ENCODE results near the gene RGS6. TPM values are rescaled to one million over a fixed set of nuclear protein-coding genes. Genes with fewer than 3 reads are reported as not detected.
"Not testable (repeated sequence)": the region's sequence is repeated elsewhere in the genome, so short reads cannot be mapped to it uniquely, and the experiment has no call there.

RGS6 gene
- total RNA-seq, 2 experiments from 2014 or later = 0.39 to 0.57 TPM

DNA sequence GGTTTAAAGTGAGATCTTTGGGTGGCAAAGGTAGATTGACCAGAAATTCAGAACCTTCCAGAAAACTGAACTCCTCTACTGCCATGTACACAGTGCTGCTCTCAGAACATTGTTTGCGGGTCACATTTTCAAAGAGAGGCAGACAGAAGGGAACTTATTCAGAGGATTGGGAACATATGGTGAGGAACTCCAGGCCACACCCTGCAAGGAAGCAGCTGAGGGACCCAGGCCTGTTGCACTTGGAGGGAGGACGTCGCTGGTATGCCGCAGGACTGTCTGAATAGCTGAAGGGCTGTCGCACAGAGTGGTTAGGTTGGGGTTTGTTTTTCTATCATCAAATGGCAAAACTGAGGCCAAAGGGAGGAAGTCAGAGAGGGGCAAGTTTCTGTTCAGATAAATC is 520.5 kb downstream of the RGS6 start:
- Mint-ChIP-seq H3K36me3 (ENCODE audit: low read depth) (no peaks in the 10 kb centered on the region), H3K4me3 (no peak overlapping the region), H3K9me3 (ENCODE audit: low read depth) (no peaks in the 10 kb centered on the region), H3K27me3 (no peaks in the 10 kb centered on the region), H3K27ac (peak overlapping the region; percentile 39), H3K4me1 (peaks cover 25% of the 10 kb centered on the region)
- POLR2A ChIA-PET = no interaction called here
- DNase-seq = no peak
- ATAC-seq = no peak
- intact Hi-C loops (cut with DNase I, micrococcal nuclease) = no loop called here
- CTCF ChIA-PET = no interaction called here

DNA sequence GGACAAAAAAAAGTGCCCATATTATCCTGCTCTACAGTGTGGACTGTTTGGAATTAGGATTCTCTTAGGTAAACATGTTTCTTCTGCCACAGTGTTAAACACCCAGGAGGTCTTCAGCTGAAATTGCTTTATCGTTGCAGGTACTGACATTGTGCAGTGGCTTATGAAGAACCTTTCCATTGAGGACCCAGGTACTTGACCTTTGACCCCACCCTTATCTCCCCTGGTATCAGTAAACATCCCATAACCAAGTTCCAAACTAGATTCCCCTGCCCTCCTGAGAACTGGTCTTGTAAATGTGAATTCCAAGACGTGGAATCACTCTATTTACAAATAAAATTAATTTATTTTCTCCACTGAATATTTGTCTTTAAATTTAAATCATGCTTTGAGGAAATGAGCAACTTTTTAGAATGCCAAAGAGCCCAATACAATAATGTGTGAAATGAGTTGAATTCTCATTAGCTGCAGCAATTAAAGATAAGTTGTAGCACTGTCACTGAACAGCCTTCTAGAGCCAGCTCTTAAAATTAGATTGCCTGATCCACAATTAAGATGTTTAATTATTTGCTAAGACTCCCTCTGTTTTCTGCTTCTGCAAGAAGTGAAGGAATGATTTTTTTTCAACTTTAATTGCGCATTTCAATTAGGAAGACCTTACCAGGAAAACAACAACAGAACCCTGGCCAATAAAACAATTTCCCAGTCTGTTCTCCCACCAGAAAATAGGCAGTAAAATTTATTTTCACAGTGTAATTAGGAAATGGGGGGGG is 522.3 kb downstream of the RGS6 start:
- ChIA-PET CTCF (interaction anchor here (0.7 to 1.3 kb wide), 2 partner anchors 23 to 678 kb away, joined by 3 read pairs; no protein-coding TSS in a partner anchor), POLR2A (interaction anchor here (1.0 kb wide), 1 partner anchor 22 kb away, joined by 3 read pairs; no protein-coding TSS in a partner anchor)
- intact Hi-C loops (cut with DNase I, micrococcal nuclease) = no loop called here
- peaks cover 25% of the 10 kb centered on the region for H3K4me1 Mint-ChIP-seq
- no peaks in the 10 kb centered on the region for H3K36me3 Mint-ChIP-seq (ENCODE audit: low read depth)
- H3K9me3 Mint-ChIP-seq (ENCODE audit: low read depth) = no peaks in the 10 kb centered on the region
- H3K27me3 Mint-ChIP-seq = no peaks in the 10 kb centered on the region
- DNase-seq = no peak
- no peak for ATAC-seq
- no peak overlapping the region for H3K27ac Mint-ChIP-seq
- H3K4me3 Mint-ChIP-seq = no peak overlapping the region

DNA sequence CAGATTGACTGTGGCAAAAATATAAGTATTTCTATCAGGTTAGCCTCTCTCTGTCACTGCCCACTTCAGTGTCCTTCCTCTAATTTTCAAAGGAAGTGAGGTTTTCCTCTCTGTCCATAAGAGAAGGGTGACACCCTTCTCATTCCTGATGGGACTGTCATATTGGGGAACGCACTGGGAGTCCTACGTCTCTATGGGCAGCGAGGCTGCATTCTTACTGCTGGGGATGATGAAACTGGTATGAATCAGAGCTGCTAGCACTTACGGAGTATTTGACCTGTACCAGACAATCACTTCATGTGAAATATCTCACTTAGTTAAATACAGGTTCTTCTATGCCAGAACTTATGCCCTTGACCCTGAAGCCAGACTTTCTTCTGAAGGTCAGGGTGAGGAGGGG is 525.4 kb downstream of the RGS6 start:
- Mint-ChIP-seq H3K27ac (no peak overlapping the region), H3K9me3 (ENCODE audit: low read depth) (no peaks in the 10 kb centered on the region), H3K36me3 (ENCODE audit: low read depth) (no peaks in the 10 kb centered on the region), H3K4me1 (peaks cover 4% of the 10 kb centered on the region), H3K4me3 (no peak overlapping the region), H3K27me3 (no peaks in the 10 kb centered on the region)
- no peak for DNase-seq
- intact Hi-C loops (cut with DNase I, micrococcal nuclease) = no loop called here
- POLR2A ChIA-PET = interaction anchor here (0.7 kb wide), 1 partner anchor 481 kb away, joined by 9 read pairs; no protein-coding TSS in a partner anchor
- CTCF ChIA-PET = interaction anchor here (0.9 kb wide), 1 partner anchor 10 kb away, joined by 4 read pairs; no protein-coding TSS in a partner anchor
- no peak for ATAC-seq

DNA sequence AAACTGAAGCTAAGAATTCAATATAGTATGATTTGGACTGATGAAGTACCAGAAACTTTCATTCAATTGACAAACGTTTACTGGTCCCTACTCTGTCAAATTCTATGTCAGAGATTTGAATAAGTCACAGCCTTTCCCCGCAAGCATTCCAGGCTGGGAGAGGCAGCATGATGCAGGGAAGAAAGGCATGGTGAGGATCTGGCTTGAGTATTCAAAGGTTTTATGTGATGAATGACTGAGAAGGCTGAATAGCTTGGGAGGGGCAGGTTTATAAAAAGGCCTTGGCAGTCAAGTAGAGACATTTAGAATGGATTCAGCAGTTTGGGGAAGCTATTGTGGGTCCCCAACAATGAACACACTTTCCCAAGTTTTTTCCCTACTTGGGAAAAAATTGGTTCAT is 529.8 kb downstream of the RGS6 start:
- Mint-ChIP-seq H3K36me3 (ENCODE audit: low read depth) (no peaks in the 10 kb centered on the region), H3K27ac (no peak overlapping the region), H3K4me3 (no peak overlapping the region), H3K4me1 (no peaks in the 10 kb centered on the region), H3K9me3 (ENCODE audit: low read depth) (peaks cover 8% of the 10 kb centered on the region), H3K27me3 (no peaks in the 10 kb centered on the region)
- ChIA-PET CTCF (no interaction called here), POLR2A (no interaction called here)
- no peak for ATAC-seq
- intact Hi-C loops (cut with DNase I, micrococcal nuclease) = no loop called here
- no peak for DNase-seq

DNA sequence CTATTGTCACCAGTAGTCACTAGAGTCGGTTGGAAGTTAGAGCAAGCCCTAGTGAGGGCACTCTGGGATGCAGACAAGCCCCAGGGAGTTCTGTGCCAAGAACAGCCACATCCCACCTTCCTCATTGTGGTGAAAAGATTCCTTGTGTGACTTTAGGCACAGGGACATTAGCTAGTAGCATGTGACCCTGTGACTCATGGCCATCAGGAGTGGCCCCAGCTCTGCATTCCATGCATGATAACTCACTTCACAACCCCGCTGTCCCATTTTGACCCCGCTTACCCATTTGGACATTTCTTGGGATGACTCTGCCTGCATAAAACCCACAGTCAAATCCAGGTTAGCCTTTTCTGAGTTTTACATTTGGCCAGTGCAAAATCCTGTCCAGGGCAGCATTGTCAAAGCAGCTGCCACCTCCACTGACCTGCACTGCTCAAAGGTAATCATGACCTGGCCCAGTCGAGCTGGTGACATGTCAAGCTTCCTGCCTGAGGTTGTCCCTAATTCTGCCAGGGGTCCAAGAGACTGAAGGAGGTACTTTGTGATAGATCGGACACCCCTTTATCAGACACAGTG is 531.1 kb downstream of the RGS6 start:
- Mint-ChIP-seq H3K27me3 (no peaks in the 10 kb centered on the region), H3K9me3 (ENCODE audit: low read depth) (peaks cover 8% of the 10 kb centered on the region), H3K27ac (no peak overlapping the region), H3K36me3 (ENCODE audit: low read depth) (no peaks in the 10 kb centered on the region), H3K4me3 (no peak overlapping the region), H3K4me1 (no peaks in the 10 kb centered on the region)
- intact Hi-C loops (cut with DNase I, micrococcal nuclease) = no loop called here
- DNase-seq (no peak), ATAC-seq (no peak)
- CTCF ChIA-PET = no interaction called here
- POLR2A ChIA-PET = no interaction called here

DNA sequence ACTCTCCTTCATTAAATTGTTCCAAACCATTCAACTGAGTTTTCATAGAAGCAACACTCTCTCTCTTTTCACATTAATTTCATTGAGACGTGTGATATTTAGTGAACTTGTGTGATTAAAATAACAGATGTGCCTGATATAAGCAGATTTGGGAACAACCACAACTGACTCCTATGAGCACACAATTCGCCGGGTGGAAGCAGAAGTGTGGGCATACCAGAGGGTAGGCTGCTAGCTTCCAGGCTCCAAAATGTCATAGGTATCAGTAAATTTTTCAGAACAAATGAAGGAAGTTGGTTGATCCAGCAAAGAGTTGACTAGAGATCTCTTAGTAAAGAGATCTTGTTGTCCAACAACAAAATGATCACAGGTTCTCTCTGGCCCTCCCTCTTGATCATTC is 532.0 kb downstream of the RGS6 start:
- Mint-ChIP-seq H3K4me3 (no peak overlapping the region), H3K4me1 (no peaks in the 10 kb centered on the region), H3K27ac (no peak overlapping the region), H3K36me3 (ENCODE audit: low read depth) (no peaks in the 10 kb centered on the region), H3K27me3 (no peaks in the 10 kb centered on the region), H3K9me3 (ENCODE audit: low read depth) (peaks cover 8% of the 10 kb centered on the region)
- ATAC-seq (no peak), DNase-seq (no peak)
- ChIA-PET CTCF (no interaction called here), POLR2A (interaction anchor here (0.6 kb wide), 1 partner anchor 419 kb away, joined by 3 read pairs; no protein-coding TSS in a partner anchor)
- intact Hi-C loops (cut with DNase I, micrococcal nuclease) = no loop called here

DNA sequence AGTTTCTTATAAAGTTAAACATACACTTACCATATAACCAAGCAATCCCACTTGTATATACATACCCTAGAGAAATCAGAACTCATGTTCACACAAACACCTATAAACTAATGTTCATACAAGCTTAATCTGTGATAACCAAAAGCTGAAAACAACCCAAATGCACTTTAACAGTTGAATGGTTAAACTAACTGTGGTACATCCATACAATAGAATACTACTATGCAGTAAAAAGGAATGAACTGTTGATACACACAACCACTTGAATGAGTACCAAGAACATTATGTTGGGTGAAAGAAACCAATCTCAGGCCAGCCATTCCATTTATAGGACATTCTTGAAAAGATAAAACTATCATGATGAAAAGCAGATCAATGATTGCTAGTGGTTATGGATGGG is 534.1 kb downstream of the RGS6 start:
- intact Hi-C loops (cut with DNase I, micrococcal nuclease) = no loop called here
- Mint-ChIP-seq H3K4me3 (no peak overlapping the region), H3K27ac (no peak overlapping the region), H3K4me1 (no peaks in the 10 kb centered on the region), H3K9me3 (ENCODE audit: low read depth) (peaks cover 8% of the 10 kb centered on the region), H3K36me3 (ENCODE audit: low read depth) (no peaks in the 10 kb centered on the region), H3K27me3 (no peaks in the 10 kb centered on the region)
- ChIA-PET POLR2A (no interaction called here), CTCF (interaction anchor here (0.8 kb wide), 1 partner anchor 148 kb away, joined by 3 read pairs; no protein-coding TSS in a partner anchor)
- no peak for ATAC-seq
- DNase-seq = no peak

DNA sequence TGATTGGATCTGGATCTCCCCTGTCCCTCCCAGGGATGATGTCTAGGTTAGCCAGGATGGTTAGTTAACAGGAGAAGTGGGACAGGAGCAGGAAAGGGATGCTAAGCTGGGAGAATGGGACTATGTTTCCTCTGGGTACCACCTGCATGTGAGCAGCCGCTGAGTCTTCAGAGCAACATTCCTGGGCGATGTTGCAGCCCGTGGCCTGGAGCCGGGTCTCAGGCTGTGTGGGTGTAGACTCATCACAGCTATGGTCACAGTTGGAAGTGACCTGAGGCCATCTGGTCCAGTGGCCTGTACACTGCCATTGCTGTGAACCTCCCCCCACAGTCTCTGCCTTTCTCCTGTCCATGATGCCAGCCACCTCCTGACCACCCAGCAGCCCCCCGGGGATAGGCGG is 539.1 kb downstream of the RGS6 start:
- no peaks in the 10 kb centered on the region for H3K36me3 Mint-ChIP-seq (ENCODE audit: low read depth)
- no peak overlapping the region for H3K4me3 Mint-ChIP-seq
- POLR2A ChIA-PET = no interaction called here
- no peak for ATAC-seq
- CTCF ChIA-PET = no interaction called here
- H3K9me3 Mint-ChIP-seq (ENCODE audit: low read depth) = peaks cover 4% of the 10 kb centered on the region
- H3K27me3 Mint-ChIP-seq = no peaks in the 10 kb centered on the region
- H3K4me1 Mint-ChIP-seq = peaks cover 8% of the 10 kb centered on the region
- no peak overlapping the region for H3K27ac Mint-ChIP-seq
- intact Hi-C loops (cut with DNase I, micrococcal nuclease) = no loop called here
- no peak for DNase-seq

DNA sequence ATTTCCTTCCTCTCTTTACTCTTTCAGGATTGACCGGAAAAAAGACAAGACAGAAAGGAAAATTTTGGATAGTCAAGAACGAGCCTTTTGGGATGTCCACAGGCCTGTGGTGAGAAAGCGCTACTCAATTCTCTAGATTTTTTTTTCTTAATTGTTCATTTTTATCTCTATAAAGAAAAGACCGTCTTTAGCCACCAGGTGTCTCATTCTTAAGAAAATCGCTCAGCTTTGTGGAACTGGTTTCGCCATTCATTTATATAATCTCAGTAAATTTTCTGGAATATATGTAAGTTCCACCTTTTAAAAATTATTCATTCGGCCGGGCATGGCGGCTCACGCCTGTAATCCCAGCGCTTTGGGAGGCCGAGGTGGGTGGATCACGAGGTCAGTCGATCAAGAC is 540.6 kb downstream of the RGS6 start:
- Mint-ChIP-seq H3K9me3 (ENCODE audit: low read depth) (no peaks in the 10 kb centered on the region), H3K27ac (no peak overlapping the region), H3K4me1 (peaks cover 22% of the 10 kb centered on the region), H3K4me3 (no peak overlapping the region), H3K36me3 (ENCODE audit: low read depth) (no peaks in the 10 kb centered on the region), H3K27me3 (peaks cover 2% of the 10 kb centered on the region)
- no peak for ATAC-seq
- no peak for DNase-seq
- POLR2A ChIA-PET = no interaction called here
- CTCF ChIA-PET = no interaction called here
- intact Hi-C loops (cut with DNase I, micrococcal nuclease) = no loop called here

DNA sequence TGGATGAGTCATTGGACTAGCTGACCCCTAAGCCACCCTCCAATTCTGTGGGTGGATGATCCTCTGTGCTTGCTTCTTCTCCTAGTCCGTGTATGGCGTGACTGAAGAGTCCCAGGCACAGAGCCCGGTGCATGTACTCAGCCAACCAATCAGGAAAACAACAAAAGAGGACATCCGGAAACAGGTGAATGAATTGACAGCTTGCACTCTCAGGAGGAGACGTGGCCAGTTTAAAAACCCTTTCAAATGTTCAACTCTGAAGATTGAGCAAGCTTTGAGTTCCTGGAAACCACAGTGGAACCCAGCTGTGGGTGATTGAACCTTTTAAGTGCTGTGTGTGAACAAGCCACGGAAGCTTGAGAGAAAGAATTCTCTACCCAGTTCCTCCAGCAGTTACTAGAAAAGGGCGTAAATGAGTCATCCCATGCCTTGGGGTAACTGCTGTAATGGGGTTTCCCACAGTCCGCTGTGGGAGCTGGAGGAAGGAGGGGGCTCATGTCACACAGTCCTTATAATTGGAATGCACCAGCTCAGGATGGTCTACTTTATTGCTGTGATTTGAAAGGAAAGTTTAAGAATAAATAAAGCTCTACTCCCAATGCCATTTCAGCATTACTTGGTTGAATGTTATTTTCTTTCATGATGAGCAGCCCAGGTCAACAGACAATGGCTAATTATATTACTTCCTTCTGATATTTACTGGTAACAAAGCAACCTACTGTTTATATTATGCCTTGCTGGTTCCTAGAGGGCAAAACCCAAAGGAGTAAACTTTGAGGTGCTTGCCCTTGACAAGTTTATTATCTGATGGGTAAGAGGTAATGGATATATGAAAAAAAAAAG is 544.6 kb downstream of the RGS6 start:
- intact Hi-C loops (cut with DNase I, micrococcal nuclease) = loop anchor here (1.0 to 2.0 kb wide), 4 partner anchors 26 to 42 kb away; no protein-coding TSS in a partner anchor
- Mint-ChIP-seq H3K27me3 (peaks cover 14% of the 10 kb centered on the region), H3K36me3 (ENCODE audit: low read depth) (no peaks in the 10 kb centered on the region), H3K4me3 (peak overlapping the region; percentile 35), H3K27ac (peak overlapping the region; percentile 73), H3K4me1 (peaks cover 41% of the 10 kb centered on the region), H3K9me3 (ENCODE audit: low read depth) (no peaks in the 10 kb centered on the region)
- POLR2A ChIA-PET = interaction anchor here (0.7 to 1.0 kb wide), 4 partner anchors 21 to 883 kb away, joined by 3 to 7 read pairs (median 3); no protein-coding TSS in a partner anchor
- DNase-seq (peak; percentile 86), ATAC-seq (peak; percentile 93)
- CTCF ChIA-PET = interaction anchor here (0.8 to 2.1 kb wide), 9 partner anchors 11 to 428 kb away, joined by 3 to 12 read pairs (median 3); no protein-coding TSS in a partner anchor

DNA sequence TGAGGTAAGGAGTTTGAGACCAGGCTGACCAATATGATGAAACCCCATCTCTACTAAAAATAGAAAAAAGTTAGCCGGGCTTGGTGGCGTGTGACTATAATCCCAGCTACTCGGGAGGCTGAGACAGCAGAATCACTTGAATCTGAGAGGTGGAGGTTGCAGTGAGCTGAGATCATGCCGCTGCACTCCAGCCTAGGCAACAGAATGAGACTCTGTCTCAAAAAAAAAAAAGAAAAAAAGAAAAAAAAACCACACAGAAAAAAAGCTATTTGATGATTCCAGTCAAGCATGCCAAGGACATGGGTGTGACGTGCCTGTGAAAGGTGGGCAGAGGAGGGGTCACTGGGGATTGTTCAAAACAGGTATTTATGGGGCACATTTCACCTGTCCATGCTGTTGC is 545.3 kb downstream of the RGS6 start:
- peak; percentile 34 for DNase-seq
- not testable (repeated sequence) for H3K9me3 Mint-ChIP-seq (ENCODE audit: low read depth); ATAC-seq; H3K36me3 Mint-ChIP-seq (ENCODE audit: low read depth)
- POLR2A ChIA-PET = interaction anchor here (0.7 to 1.0 kb wide), 3 partner anchors 22 to 884 kb away, joined by 3 to 7 read pairs (median 3); no protein-coding TSS in a partner anchor
- peaks cover 41% of the 10 kb centered on the region for H3K4me1 Mint-ChIP-seq
- CTCF ChIA-PET = interaction anchor here (0.9 to 2.1 kb wide), 5 partner anchors 24 to 428 kb away, joined by 3 to 12 read pairs (median 4); no protein-coding TSS in a partner anchor
- intact Hi-C loops (cut with DNase I, micrococcal nuclease) = loop anchor here (1.0 to 2.0 kb wide), 3 partner anchors 26 to 41 kb away; no protein-coding TSS in a partner anchor
- peak overlapping the region; percentile 35 for H3K4me3 Mint-ChIP-seq
- peaks cover 14% of the 10 kb centered on the region for H3K27me3 Mint-ChIP-seq
- H3K27ac Mint-ChIP-seq = peak overlapping the region; percentile 69
